LHCN-M2 (cell line): ENCODE measurements around the gene IRGC. TPM values are rescaled to one million over a fixed set of nuclear protein-coding genes. Genes with fewer than 3 reads are reported as not detected.
"Not testable (repeated sequence)": the region's sequence is repeated elsewhere in the genome, so short reads cannot be mapped to it uniquely, and the experiment has no call there.

Experiments used
- DNase-seq: peaks from one replicate; pipeline ENCODE4 v3.0.0-alpha.2; 2012; ENCODE audit warnings: low read depth
- polyA plus RNA-seq: library from polyadenylated mRNA; unstranded; fragments of >200 nt; gene quantifications from one replicate; pipeline ENCODE4 v1.2.1, GENCODE V29; 2012; ENCODE audit warnings: missing spikeins
- total RNA-seq: library from RNA; depleted of rRNA; stranded (reverse); fragments of >200 nt; gene quantifications from 2 replicates; pipeline ENCODE4 v1.2.3, GENCODE V29; 2014; rRNA removed

IRGC gene, protein sequence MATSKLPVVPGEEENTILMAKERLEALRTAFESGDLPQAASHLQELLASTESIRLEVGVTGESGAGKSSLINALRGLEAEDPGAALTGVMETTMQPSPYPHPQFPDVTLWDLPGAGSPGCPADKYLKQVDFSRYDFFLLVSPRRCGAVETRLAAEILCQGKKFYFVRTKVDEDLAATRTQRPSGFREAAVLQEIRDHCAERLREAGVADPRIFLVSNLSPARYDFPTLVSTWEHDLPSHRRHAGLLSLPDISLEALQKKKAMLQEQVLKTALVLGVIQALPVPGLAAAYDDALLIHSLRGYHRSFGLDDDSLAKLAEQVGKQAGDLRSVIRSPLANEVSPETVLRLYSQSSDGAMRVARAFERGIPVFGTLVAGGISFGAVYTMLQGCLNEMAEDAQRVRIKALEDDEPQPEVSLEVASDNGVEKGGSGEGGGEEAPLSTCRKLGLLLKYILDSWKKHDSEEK
- total RNA-seq = not detected in 2 replicates
- not detected for polyA plus RNA-seq

DNA sequence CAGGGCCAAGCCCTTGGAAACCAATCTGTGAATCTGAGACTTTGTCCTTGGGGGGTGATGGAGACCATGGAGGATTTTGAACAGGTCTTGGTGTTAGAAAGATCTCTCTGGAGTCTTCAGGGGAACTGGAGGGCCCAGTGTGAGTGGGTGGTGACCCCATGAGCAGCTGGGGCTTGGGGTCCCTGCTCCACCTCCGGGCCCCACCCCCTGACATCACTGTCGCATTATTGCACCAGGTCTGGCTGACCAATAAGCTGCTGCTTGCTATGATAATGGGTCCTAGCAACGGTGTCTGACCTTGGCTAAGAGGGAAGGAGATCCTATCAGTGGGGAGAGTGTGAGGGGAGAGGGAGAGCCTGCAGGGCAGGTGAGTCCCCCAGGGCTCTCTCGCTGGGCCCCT, at the start of gene IRGC:
Gene IRGC (plus strand): TSS at position 301 of the 400 bp plus-strand sequence. CDS start 2,483 bp downstream, outside the sequence.
- DNase-seq = no peak

DNA sequence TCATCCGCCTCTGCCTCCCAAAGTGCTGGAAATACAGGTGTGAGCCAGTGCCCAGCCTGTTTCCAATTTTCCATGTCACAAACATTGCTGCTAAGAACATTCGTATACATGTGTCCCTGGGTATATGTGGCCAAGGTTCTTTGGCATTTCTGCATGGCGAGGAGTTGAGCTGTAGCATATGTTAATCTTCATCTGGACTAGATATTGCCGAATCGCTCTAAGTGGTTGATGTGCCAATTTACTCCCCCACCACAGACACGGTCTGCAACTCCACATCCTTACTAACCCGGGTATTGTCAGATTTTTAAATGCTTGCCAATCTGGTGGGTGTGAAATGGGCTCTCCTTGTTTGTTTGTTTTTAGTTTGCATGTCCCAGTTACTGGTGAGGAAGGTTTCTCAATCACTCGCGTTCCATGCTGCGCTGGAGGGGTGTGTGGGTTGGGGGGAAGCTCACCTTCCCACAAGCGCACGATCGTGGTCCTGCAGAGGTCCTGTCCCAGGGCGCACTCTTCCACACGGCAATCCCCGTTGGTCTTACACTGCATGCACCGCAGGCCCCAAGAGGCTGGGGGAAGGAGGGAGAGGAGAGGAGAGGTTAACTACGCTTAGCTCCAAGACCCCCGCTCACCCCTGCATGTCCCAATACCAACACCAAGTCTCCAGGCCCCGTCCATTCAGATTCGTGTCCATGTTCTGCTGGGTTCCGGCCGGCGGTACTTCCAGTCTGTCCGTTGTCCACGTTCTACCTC, 48.6 kb upstream of the IRGC start:
- no peak for DNase-seq

DNA sequence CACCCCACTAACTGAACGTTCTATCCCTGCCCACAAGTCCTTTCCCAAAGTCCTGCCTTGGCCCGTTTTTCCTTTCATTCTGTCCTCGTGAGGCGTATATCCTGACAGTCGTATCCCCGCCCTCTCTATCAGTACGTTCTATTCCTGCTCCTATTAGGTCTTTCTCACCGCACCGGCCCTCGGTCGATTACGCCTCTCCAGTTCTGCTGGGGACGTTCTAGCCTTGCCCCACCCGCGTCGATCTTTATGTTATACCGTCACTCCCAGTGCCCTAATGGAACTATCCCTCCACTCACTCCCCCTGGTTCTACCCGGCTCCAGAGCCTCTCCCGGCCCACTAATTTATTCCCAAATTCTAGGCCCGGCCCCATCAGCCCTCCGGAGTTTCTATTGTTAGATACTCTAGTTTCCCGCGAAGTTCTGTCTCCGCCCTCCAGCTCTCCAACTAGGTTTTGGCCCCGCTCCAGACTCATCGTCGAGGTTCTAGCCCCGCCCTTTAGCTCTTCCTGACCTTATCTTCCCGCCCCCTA, 47.9 kb upstream of the IRGC start:
- no peak for DNase-seq

DNA sequence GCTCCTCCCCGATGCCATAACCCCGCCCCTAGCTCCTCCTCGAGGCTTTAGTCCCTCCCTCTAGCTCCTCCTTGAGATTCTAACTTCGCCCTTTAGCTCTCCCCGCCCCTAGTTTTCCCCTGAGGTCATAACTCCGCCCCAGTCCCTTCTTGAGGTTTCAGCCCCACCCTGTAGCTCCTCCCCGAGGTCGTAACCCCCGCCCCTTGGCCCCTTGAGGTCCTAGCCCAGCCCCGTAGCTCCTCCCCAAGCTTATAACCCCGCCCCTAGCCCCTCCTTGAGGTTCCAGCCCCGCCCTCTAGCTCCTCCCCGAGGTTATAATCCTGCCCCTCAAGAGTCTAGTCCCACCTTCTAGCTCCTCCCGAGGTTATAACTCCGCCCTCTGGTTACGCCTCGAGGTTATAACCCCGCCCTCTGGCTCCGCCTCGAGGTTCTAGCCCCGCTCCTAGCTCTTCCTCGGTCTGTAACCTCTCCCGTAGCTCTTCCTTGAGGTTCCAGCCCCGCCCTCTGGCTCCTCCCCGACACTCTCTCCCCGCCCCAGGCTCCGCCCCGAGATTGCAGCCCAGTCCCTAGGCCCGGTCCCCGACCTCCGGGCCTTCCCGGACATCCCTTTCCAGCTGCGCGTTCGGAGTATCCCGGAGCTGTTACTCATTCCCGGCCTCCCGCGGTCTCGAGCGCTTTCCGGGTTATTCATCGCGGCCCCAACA, 47.3 kb upstream of the IRGC start:
- DNase-seq = peak; percentile 99

DNA sequence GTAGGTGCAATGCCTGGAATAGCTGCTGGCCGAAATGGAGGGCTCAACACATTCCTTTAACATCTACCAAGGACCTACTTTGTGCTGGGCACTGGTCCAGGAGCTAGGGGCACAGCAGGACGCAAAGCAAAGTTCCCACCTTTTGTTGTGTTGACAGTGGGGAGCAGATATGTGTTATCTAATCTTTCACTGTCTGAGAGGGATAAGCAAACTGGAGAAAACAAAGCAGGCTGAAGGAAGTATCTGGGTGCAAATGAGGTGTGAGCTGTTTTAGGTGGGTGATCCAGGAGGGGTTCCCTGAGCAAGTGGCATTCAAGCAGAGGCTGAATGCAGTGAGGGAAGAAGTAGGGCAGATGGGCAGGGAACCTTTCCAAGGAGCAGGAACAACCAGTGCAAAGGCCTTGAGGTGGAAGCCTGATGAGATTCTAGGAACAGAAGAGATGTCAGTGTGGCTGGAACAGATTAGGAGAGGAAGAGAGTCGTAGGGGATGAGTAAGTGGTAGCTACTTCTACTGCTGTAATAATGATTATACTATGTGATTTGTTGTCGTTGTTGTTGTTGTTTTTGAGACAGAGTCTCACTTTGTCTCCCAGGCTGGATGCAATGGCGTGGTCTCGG, 43.7 kb upstream of the IRGC start:
- DNase-seq = no peak

DNA sequence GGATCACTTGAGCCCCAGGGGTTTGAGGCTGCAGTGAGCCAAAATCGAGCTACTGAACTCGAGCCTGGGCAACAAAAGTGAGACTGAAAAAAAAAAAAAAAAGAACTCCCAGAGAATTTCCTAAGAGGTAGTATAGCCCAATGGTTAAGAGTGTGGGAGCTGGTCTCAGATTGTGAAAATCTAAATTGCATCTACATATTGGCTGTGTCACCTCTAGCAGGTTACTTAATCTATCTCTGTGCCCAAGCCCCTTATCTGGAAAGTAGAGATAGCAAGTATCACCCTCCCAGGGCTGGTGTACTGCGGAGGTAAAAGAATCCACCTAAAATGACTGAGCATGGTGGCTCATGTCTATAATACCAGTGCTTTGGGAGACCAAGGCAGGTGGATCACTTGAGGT, 42.2 kb upstream of the IRGC start:
- no peak for DNase-seq

DNA sequence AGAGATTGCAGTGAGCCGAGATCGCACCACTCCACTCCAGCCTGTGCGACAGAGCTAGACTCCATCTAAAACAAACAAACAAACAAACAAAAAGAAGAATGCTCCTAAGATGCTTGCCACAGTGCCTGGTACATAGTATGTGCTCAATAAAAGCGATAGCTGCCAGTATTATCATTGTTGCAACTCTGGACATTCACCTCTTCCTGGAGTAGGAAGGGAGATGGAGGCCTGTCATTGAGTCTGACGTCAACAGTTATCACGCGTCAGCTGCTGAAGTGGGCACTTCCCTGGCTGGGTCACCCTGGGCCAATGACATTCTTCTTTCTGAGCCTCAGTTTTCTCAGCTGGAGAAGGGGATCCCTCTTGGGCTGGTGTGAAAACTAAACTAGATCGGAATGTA, 41.7 kb upstream of the IRGC start:
- no peak for DNase-seq

DNA sequence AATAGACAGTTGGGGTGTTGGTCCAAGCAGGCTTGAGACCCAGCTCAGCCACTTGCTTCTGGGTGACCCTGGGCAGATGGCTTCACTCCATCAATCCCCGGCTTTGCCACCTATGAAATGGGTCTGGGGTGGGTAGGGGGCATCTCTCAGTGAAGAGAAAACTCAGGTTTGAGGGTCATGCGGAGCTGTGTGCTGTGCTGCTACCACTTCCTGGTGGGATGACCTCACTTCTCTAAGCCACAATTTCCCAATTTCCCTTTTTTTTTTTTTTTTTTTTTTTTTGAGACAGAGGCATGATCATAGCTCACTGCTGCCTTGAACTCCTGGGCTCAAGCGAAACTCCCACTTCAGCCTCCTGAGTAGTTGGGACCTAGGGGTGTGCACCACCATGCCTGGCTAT, 41.3 kb upstream of the IRGC start:
- DNase-seq = no peak

DNA sequence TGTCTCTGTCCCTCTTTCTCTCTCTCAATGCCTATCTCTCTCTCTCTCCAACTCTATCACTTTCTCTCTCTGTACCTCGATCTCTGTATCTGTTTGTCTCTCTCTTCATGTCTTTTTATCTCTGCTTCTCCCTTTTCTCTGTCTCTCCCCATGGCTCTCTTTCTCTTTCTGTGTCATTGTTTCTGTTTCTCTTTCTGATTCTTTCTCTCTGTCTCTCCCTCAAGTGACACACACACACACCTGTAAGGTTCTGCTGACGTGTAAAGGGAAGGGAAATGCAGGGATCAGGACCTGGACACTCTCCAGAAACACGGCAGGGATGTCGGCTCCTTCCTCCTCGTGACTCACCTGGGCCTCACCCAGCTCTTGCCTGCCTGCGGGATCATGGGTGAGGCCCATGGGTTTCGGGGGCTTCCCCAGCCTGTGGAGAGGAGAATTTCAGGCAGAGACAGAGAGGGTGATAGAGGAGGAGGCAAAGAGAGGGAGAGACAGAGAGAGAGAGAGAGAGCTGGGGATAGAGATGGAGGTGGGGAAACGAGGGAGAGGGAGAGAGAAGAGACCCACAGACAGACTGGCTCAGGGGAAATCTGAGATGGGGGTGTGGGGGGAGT, 40.5 kb upstream of the IRGC start:
- DNase-seq = no peak

DNA sequence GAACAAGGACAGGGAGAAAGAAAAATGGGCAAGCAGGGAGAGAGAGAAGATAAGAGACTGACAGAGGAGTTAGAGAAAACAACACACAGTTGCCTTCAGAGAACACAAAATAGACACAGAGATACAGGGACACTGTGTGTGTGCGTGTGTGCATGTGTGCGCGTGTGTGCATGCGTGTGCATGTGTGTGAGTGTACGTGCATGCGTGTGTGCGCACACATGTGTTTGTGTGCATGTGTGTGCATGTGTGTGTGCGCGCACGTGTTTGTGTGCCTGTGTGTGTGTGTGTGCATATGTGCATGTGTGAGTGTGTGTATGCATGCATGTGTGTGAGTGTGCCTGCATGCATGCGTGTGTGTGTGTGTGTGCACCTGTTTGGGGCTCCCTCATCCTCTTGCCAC, 40.0 kb upstream of the IRGC start:
- DNase-seq = no peak

DNA sequence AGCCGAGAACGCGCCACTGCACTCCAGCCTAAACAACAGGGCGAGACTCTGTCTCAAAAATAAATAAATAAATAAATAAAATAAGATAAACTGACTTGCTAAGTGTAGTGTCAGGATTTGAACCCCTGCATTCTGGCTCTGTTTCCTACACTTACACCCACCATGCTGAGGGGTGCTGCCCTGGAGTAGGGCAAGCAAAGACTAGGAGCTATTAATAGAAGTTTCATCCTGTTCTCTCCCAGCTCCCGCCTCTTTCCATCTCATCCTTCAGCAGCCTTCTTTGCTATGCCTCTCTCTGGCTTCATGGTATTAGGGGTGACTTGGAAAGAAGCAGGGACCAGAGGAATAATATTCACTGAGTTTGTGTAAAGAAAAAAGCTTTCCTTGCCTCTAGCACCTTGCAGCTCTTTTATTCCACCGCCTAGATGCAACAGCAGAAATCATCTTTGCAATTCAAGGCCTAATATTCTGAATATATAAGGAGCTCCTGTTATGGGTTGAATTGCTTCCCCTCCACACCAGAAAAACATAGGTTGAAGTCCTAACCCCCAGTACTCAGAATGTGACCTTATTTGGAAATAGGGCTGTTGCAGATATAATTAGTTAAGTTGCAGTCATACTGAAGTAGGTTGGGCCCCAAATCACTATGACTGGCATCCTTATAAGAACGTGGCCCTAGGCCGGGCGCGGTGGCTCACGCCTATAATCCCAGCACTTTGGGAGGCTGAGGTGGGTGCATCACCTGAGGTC, 37.2 kb upstream of the IRGC start:
- DNase-seq = no peak

DNA sequence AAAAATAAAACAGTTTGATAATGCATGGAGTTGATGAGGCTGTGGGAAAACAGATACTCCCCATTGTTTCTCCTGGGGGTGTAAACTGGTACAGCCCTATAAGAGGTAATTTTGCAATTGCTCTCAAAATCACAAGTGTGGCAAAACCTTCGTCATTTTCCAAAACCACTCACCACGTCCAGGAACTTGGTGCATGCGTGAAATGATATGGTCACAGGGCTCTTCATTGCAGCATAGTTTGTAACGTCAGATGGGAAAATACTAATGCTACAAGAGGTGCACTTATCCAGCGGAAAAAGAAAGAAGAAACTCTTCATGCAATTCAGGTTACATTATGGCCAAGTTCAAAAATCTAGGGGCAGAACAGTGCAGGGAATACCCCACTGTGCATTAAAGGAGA, 34.1 kb upstream of the IRGC start:
- DNase-seq = no peak

DNA sequence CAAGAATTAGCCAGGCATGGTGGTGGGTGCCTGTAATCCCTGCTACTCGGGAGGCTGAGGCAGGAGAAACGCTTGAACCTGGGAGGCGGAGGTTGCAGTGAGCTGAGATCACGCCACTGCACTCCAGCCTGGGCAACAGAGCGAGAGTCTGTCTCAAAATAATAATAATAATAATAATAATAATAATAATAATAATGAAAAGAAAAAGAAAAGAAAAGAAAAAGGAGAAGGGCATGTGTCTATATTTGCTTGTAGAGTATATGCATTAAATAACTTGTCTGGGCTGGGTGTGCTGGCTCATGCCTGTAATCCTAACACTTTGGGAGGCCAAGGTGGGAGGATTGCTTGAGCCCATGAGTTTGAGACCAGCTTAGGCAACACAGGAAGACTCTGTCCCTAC, 33.6 kb upstream of the IRGC start:
- DNase-seq = not testable (repeated sequence)

DNA sequence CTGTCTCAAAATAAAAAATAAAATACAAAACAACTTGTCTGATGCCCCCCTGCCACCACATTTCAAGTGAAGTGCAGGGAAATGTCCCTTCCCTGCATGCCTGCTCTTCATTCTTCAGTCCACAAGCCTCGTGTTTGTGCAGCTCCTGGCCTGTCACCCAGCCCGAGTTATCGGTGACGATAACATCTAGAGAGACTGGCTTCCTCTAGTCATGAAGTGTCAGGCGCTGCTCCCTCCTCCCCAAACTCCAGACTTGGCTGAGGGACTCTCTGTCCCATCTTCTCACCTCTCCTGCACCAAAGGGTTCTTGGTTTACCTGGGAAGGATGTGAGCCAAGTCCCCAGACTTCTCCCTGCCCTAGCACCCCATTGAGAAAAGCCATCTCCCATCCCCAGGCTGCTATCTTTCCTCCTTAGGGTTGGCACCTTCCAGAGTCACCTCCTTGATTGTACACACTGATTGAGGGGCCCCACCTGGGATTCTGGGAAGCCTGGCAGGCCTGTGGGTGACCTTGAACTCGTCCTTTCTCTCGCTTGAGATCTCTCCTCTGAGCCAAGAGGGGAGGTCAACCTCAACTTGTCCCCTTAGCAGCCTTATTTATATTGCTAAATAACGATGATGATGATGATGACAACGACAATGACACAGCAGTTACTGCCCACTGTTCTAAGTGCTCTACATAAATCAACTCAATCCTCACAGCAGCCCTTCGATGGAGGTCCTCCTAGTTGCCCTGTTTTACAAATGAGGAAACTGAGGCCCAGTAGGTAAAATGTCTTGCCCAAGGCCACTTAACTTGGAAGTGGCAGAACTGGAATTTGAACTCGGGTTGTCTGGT, 32.8 kb upstream of the IRGC start:
- no peak for DNase-seq

DNA sequence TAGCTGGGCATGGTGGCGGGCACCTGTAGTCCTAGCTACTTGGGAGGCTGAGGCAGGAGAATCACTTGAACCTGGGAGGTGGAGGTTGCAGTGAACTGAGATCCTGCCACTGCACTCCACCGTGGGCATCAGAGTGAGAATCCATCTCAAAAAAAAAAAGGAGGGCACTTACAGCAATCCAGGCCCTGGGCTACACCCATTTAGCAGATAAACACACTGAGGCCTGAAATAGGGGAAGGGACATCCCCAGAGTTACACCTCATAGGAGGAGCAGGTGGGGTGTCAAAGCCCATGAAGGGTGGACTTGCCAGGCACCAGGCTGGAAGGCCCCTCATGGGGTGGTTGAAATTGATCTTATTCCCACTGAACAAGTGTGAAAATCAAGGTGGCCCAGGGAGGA, 32.0 kb upstream of the IRGC start:
- no peak for DNase-seq

DNA sequence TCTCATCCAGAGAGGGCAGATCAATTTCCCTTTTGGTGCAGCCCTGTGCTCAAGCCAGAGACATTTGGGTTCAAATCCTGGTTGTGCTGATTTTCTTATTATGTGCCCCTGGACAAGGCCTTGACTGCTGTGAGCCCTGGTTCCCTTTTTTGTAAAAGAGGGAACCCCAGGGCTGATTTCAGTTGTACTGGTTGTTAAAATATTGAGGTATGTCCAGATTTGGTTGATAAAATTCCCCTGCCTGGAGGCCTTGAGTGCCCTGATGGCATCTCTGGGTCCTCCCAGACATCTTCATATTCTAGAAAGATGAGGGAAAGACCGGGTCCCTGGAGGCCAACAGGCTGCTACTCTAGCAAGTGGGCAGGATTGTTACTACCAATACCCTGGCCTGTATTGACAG, 31.6 kb upstream of the IRGC start:
- no peak for DNase-seq

DNA sequence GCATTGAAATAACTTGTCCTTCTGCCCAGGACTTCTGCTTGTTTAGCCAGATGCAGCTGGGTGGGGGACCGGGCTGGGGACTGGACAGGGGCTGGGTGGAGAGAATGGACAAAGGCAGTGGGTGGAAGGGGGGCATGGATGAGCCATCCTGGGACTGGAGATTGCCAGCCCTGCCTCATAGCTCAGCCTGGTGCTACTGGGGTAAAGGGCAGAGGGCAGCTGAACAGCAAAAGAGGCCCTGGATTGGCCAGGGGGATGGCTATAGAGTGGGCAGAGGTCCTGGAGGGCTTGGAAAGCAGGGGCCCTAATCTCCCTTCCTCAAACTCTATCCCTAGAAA, 28.2 kb upstream of the IRGC start:
- no peak for DNase-seq

DNA sequence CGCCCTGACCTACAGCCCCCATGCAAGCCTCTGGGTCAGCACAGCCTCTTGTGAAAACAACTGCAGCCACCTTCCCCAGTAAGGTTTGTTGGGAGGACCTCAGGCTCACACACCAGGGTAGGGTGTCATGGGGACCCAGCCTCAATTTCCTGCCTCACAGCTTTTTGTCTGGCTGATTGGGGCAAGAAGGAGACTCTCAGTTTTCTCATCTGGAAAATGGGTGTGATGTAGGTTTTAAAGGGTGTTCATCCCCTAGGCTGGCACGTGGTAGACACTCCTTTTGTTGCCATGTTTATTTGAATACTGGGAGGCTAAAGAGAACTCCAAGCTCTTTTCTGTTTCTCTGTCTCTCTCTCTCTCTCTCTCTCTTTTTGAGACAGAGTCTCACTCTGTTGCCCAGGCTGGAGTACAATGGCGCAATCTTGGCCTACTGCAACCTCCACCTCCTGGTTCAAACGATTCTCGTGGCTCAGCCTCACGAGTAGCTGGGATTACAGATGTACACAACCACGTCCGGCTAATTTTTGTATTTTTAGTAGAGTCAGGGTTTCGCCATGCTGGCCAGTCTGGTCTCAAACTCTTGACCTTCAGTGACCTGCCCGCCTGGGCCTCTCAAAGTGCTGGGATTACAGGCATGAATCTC, 27.7 kb upstream of the IRGC start:
- no peak for DNase-seq

DNA sequence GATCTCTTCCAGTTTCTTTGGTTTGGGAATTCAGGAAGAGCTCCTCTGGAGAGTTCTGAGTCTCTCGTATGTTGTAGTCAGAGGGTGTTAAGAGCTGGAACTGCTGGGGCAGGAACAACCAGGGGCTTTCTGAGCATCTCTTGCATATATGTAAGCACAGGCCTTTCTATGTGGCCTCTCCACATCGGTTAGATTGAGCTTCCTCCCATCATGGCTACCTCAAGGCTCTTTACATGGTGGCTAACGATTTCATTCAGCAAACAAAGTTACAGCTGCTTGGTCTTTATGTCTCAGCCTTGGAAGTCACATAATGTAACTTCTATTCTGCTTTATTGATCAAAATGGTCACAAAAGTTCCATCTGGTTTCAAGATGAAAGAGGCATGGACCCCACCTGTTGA, 25.4 kb upstream of the IRGC start:
- no peak for DNase-seq
